Fibroblast of the aortic adventitia (primary cell): ENCODE data around the gene FBXL7. TPM values are rescaled to one million over a fixed set of nuclear protein-coding genes. Genes with fewer than 3 reads are reported as not detected.
A peak's percentile ranks its signal among the peaks of the same experiment; 100 is the strongest.

Experiments
- DNase-seq: peaks from one replicate; pipeline ENCODE4 v3.0.0-alpha.2; 2010; ENCODE audit warnings: low read depth
- H3K4me3 ChIP-seq: 2 replicates; pipeline ENCODE4 v1.5.1; 2011; ENCODE audit warnings: low read depth, mild to moderate bottlenecking, control low read depth, low read length, moderate library complexity
- CTCF ChIP-seq: IDR thresholded peaks from 2 replicates; pipeline ENCODE4 v1.5.1; 2011; ENCODE audit warnings: mild to moderate bottlenecking, low read length, control low read depth, inconsistent platforms; ENCODE audit not compliant: insufficient read depth
- total RNA-seq: library from RNA; depleted of rRNA; stranded (reverse); fragments of >200 nt; gene quantifications from 2 replicates; pipeline ENCODE4 v1.2.3, GENCODE V29; 2012; ENCODE audit warnings: low replicate concordance

The FBXL7 gene
- total RNA-seq, 1 donor = 12.4 TPM

GRCh38 chr5:15483351-15484097 lies 16.5 kb upstream of the FBXL7 start:
- peak; percentile 15 for DNase-seq
- H3K4me3 ChIP-seq = no peak overlapping the region
- no peak for TF ChIP-seq CTCF

GRCh38 chr5:15487228-15487627 lies 12.8 kb upstream of the FBXL7 start:
- no peak for DNase-seq

GRCh38 chr5:15489571-15490235 lies 10.3 kb upstream of the FBXL7 start:
- DNase-seq = no peak
- H3K4me3 ChIP-seq = no peak overlapping the region
- no peak for TF ChIP-seq CTCF

More at GRCh38 chr5:15487228-15487627, 12.8 kb upstream of the FBXL7 start:
- no peak for TF ChIP-seq CTCF
- H3K4me3 ChIP-seq = no peak overlapping the region

- DNase-seq = peak; percentile 7
- no peak overlapping the region for H3K4me3 ChIP-seq
- no peak for TF ChIP-seq CTCF
These were observed 7.4 kb upstream of the FBXL7 start for GRCh38 chr5:15492545-15492944.

- no peak for DNase-seq
- no peak overlapping the region for H3K4me3 ChIP-seq
- TF ChIP-seq CTCF = no peak
These were observed 6.5 kb upstream of the FBXL7 start for GRCh38 chr5:15493501-15493900.

GRCh38 chr5:15495026-15495425 lies 5.0 kb upstream of the FBXL7 start:
- TF ChIP-seq CTCF = no peak
- no peak for DNase-seq
- no peak overlapping the region for H3K4me3 ChIP-seq
